ENCODE data around the gene TMEM167A.
"Not testable (repeated sequence)": the region's sequence is repeated elsewhere in the genome, so short reads cannot be mapped to it uniquely, and the experiment has no call there.

The TMEM167A gene

DNA sequence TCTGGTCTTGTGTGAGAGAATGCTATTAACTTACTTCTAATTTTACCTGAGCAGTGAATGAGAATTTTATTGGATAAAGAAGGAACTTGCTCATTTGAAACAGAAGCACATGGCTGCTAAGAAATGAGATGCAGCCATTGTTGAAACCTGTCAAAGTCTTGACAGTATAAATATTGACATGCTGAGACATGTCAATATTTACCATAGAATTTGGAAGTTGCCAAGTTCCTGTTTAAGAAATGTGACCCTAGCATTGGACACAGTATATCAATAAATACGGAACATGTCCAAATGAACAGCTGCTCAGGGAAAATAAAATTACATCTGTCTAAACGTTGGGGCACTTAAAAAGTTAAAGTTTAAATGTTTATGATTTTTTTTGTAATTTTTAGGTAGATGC is 7.9 kb upstream of the TMEM167A start:
- DNase-seq, result no peak

DNA sequence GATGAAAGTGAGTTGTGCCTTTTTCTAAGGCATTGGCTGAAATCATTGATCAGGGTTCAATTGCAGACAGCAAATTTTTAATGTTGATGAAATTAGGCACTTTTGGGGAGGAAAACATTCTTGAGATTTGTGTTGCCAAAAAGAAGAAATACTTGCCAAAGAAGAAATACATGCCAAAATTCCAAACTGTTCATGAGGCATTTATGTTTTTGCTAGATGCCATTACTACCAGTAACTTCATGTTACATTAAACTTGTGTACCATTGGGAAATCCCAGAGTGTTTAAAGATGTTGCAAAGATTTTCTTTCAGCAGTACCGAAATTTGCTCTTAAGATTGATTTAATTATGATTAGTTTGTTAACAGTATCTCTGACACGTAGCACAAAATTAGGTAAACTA is 7.1 kb upstream of the TMEM167A start:
- DNase-seq, result no peak

GRCh38 chr5:83082750-83083149 is 5.6 kb upstream of the TMEM167A start:
- DNase-seq, result no peak

GRCh38 chr5:83077662-83078261 is 568 bp upstream of the TMEM167A start:
- no peak for DNase-seq

- no peak for DNase-seq
Measured at GRCh38 chr5:83072966-83073365, 4.2 kb downstream of the TMEM167A start.

DNA sequence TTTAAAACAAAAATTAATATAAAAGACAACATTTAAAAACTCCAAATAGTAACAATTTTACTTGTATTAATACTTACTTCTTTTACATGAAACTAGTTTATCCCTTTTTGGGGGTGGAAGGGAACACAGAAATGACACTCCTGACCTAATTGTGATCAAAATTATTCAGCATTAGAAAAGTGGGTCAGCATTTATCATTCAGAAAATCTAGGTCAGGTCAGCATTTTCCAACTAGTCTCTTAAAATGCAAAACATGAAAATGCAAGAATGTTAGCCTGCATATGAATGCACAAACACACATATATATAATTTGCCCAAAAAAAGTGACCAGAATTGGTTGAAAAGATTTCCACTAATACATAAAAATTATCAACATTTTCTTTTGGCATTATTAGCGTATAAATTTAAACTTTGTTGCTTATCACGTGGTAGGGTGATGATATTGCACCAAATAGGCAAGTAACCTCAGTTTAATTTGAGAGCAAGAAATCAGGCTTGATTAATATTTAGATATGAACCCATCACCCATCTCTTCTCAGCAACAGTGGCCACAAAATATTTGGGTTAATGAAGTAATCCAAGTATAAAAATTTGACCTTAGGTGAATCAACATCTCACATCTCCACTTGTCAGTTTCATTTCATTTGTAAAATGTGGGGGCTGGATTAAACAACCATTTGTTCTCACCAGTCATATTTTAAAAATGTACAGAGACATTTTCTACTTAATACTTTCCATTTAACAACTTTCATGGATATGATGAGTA is 5.7 kb downstream of the TMEM167A start:
- DNase-seq, result no peak

DNA sequence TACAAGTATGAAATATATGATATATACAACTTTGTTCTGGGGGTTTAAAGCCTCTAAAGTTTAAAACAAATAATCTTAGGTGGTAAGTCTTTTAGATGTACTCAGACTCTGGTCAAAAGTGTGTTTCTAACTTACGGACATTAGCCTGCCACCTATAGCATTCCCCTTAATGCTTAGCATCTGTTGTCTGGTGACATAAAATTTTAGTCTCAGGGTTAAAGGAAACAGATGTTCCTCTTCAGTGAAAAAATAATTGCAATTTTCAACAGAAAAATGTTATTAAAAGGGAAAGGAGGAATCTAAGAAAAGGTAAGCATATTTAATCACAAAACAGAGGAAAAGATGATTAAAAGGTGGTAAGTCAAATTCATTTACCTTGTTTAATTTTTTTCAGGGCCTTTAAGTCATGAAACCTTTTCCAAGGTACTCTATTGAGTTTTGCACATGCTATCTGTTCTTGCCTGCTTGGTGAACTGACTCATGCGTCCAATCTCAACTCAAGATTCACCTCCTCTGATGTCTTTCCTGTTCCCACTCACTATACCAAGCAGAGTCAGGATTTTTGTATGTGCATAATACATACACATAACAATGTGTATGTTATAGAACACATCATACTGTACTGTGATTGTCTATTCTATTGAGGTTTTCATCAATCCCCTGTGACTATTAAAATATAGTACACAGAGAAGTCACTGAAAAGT is 7.9 kb downstream of the TMEM167A start:
- no peak for DNase-seq

- DNase-seq, result not testable (repeated sequence)
Measured at GRCh38 chr5:83067377-83067776, 9.8 kb downstream of the TMEM167A start.

- no peak for DNase-seq
Measured at GRCh38 chr5:83066548-83067110, 10.6 kb downstream of the TMEM167A start.

DNA sequence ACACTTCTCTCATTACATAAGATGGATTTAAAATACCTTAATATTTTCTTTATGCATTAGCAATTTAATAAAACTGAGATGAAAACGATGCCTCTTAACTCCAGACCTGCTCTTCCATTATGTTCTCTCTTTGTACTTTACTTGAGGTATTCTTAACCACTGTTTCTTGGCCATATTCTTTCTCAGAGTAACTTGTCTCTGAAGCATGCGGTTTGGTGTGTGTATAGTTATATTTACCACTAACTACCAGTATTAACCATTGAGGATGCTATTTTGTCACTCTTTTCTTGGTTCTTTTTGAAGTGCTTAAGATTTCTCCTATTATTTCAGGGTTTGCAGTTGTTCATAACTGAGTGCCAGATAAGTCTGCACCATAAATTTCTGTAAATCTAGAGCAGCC is 17.9 kb downstream of the TMEM167A start:
- no peak for DNase-seq

DNA sequence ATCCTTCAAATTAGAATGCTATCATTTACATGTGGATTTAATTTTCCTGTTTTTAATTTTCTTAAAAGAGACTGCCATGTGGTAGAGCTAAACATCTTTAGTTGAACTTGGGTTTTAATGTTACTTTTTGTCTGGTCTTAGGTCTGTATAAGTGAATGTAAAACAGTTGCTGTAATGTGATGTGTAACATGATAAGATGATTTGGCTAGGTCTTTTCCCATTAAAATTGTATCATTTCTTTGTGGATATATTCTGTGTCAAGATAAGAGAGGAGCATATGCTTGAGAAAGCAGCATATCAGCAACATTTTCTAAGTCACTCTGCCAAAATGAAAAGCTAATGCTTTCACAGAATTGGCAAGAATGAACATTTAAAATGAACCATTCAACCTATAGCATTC is 18.5 kb downstream of the TMEM167A start:
- no peak for DNase-seq

GRCh38 chr5:83055166-83055565 is 22.0 kb downstream of the TMEM167A start:
- DNase-seq, result no peak

- DNase-seq, result no peak
Measured at GRCh38 chr5:83050723-83051340, 26.4 kb downstream of the TMEM167A start.

GRCh38 chr5:83049370-83049885 is 27.8 kb downstream of the TMEM167A start:
- no peak for DNase-seq

- no peak for DNase-seq
Measured at GRCh38 chr5:83048811-83049210, 28.4 kb downstream of the TMEM167A start.

- DNase-seq, result no peak
Measured at GRCh38 chr5:83048277-83048676, 28.9 kb downstream of the TMEM167A start.

DNA sequence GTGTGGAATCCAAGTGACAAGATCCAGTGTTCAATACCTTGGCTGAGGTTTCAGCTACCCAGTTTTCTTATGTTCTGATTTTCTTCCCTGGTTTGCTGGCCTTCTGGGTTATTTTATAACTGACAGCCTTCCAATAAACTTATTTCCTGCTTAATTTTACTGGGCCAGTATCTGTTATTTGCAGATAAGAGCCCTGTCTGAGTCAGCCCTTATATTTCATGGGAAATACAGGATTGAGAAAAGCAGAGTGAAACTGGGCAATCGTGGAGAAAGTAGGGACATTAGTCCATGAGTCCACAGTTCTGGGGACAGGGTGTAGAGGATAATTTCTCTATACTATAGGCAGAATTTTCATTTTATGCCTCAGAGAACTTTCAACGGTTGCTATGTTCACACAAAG is 32.3 kb downstream of the TMEM167A start:
- no peak for DNase-seq

- no peak for DNase-seq
Measured at GRCh38 chr5:83042507-83042906, 34.7 kb downstream of the TMEM167A start.

DNA sequence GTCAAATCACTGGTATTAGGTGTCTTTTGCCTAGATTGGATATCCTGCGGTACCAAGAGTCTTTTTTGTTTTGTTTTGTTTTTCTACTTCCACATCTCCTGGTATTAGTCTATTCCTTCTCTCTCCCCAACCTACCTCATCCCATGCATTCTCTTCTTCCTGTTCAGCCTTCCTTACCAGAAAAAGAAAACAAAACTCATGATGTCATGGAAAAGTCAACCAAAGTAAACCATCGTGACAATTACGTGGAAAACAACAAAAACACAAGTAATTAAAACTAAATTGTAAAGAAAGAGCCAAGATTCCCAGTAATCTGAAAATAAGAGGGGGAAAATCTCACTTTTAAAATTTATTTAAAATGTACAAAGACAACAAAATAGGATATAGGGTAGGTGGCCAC is 38.3 kb downstream of the TMEM167A start:
- no peak for DNase-seq

- DNase-seq, result no peak
Measured at GRCh38 chr5:83036991-83037575, 40.1 kb downstream of the TMEM167A start.

GRCh38 chr5:83035373-83036100 is 41.7 kb downstream of the TMEM167A start:
- no peak for DNase-seq

Data from activated CD4-positive, alpha-beta T cell treated with anti-CD3 and anti-CD28 coated beads, Interleukin-2, amount 50 U/mL, for 48 hours (primary cell).